Left ventricle myocardium inferior (tissue), 1 donor: ENCODE data around the gene VPS35. TPM values are rescaled to one million over a fixed set of nuclear protein-coding genes. Genes with fewer than 3 reads are reported as not detected.

Experiments used
- DNase-seq: peaks from one replicate; pipeline ENCODE4 v3.0.0-alpha.2; 2020
- H3K27ac ChIP-seq: fragments of 200-600 bp; replicated peaks from 2 replicates; pipeline ENCODE4 v1.8.0; 2021
- H3K27me3 ChIP-seq: fragments of 200-600 bp; 2 replicates; pipeline ENCODE4 v1.8.0; 2021; ENCODE audit warnings: low read depth
- H3K36me3 ChIP-seq: fragments of 200-600 bp; 2 replicates; pipeline ENCODE4 v1.8.0; 2021
- H3K4me1 ChIP-seq: fragments of 200-600 bp; 2 replicates; pipeline ENCODE4 v1.8.0; 2021
- H3K4me3 ChIP-seq: fragments of 200-600 bp; 2 replicates; pipeline ENCODE4 v1.8.0; 2021; ENCODE audit warnings: mild to moderate bottlenecking, moderate library complexity
- H3K9me3 ChIP-seq: fragments of 200-600 bp; replicated peaks from 2 replicates; pipeline ENCODE4 v1.8.0; 2021
- CTCF ChIP-seq: fragments of 200-600 bp; IDR thresholded peaks from 2 replicates; pipeline ENCODE4 v1.8.0; 2021; ENCODE audit warnings: antibody characterized with exemption, mild to moderate bottlenecking, borderline replicate concordance
- intact Hi-C: fragments of 100-400 bp; cut with micrococcal nuclease; formaldehyde crosslinking; loops from one replicate; pipeline ENCODE4 v1.11.0; 2022
- total RNA-seq: library from RNA; stranded (reverse); fragmentation: NEBNext Ultra II Directional; extraction: Animal tissue kit (Norgen Biotek cat#: 25700); gene quantifications from one replicate; pipeline ENCODE4 v1.2.1, GENCODE V29; 2021
- donor health status: DM: no; HTN: yes; CAD: no; lungs with severe emphysema.

Gene VPS35
- total RNA-seq, 1 donor from 2014 or later = 74.6 TPM

GRCh38 chr16:46621006-46621933 is 67.7 kb downstream of the VPS35 start, which contains the start of gene SHCBP1:
Gene SHCBP1 (minus strand): TSS chr16:46621379. CDS start chr16:46621359, 20 bp downstream.
- DNase-seq = peak; percentile 83
- peak within 1 kb of the TSS; percentile 73 for H3K4me3 ChIP-seq
- H3K27me3 ChIP-seq = no peaks in the 10 kb centered on the region
- H3K27ac ChIP-seq = no peak within 1 kb of the TSS
- H3K36me3 ChIP-seq = no peaks in the 10 kb centered on the region
- TF ChIP-seq CTCF = no peak
- peaks cover 13% of the 10 kb centered on the region for H3K4me1 ChIP-seq
- H3K9me3 ChIP-seq = no peaks in the 10 kb centered on the region
- intact Hi-C loops = no loop called here

- Histone ChIP-seq H3K27me3 (no peaks in the 10 kb centered on the region), H3K4me3 (peak overlapping the region; percentile 73), H3K4me1 (peaks cover 13% of the 10 kb centered on the region), H3K36me3 (no peaks in the 10 kb centered on the region), H3K9me3 (no peaks in the 10 kb centered on the region), H3K27ac (no peak overlapping the region)
- intact Hi-C loops = no loop called here
- TF ChIP-seq CTCF = no peak
- DNase-seq = no peak
Observed at GRCh38 chr16:46620266-46621005, 68.5 kb downstream of the VPS35 start.

GRCh38 chr16:46618516-46618915 is 70.5 kb downstream of the VPS35 start:
- Histone ChIP-seq H3K27me3 (no peaks in the 10 kb centered on the region), H3K27ac (no peak overlapping the region), H3K9me3 (no peaks in the 10 kb centered on the region), H3K36me3 (no peaks in the 10 kb centered on the region), H3K4me3 (no peak overlapping the region), H3K4me1 (peaks cover 13% of the 10 kb centered on the region)
- no peak for DNase-seq
- intact Hi-C loops = no loop called here
- TF ChIP-seq CTCF = no peak

GRCh38 chr16:46614006-46614405 is 75.0 kb downstream of the VPS35 start:
- no peak for TF ChIP-seq CTCF
- DNase-seq = no peak
- intact Hi-C loops = no loop called here
- Histone ChIP-seq H3K27me3 (no peaks in the 10 kb centered on the region), H3K4me1 (no peaks in the 10 kb centered on the region), H3K9me3 (no peaks in the 10 kb centered on the region), H3K36me3 (no peaks in the 10 kb centered on the region), H3K4me3 (no peak overlapping the region), H3K27ac (no peak overlapping the region)

- intact Hi-C loops = no loop called here
Observed at GRCh38 chr16:46613352-46613751, 75.6 kb downstream of the VPS35 start.

More at GRCh38 chr16:46613352-46613751, 75.6 kb downstream of the VPS35 start:
- Histone ChIP-seq H3K9me3 (no peaks in the 10 kb centered on the region), H3K27me3 (no peaks in the 10 kb centered on the region), H3K4me1 (no peaks in the 10 kb centered on the region), H3K36me3 (no peaks in the 10 kb centered on the region), H3K27ac (no peak overlapping the region), H3K4me3 (no peak overlapping the region)
- no peak for TF ChIP-seq CTCF
- no peak for DNase-seq
